K562 (cell line): ENCODE data around the gene CALML6. TPM values are rescaled to one million over a fixed set of nuclear protein-coding genes. Genes with fewer than 3 reads are reported as not detected.

Experiments
- ARHGAP35 ChIP-seq: fragments of 450-650 bp; IDR thresholded peaks from 2 replicates; pipeline ENCODE4 v1.6.1; 2018; ENCODE audit not compliant: partially characterized antibody
- BRF2 ChIP-seq: IDR thresholded peaks from 3 replicates; pipeline ENCODE4 v1.6.1; 2011; ENCODE audit warnings: borderline replicate concordance, mild to moderate bottlenecking; ENCODE audit not compliant: insufficient read length, insufficient read depth
- EP300 ChIP-seq: IDR thresholded peaks from 2 replicates; pipeline ENCODE4 v1.6.1; 2012; ENCODE audit warnings: low read length, improper control_type of control experiment
- FOS ChIP-seq: IDR thresholded peaks from 3 replicates; pipeline ENCODE4 v1.6.1; 2011; ENCODE audit not compliant: insufficient read length; ENCODE audit errors: extremely low read depth
- FOXJ3 ChIP-seq: sonication (generic); formaldehyde crosslinking; IDR thresholded peaks from 2 replicates; pipeline ENCODE4 v1.4.0; 2020; ENCODE audit warnings: mild to moderate bottlenecking, missing genetic modification reagents
- HCFC1 ChIP-seq: IDR thresholded peaks from 2 replicates; pipeline ENCODE4 v1.6.1; 2012; ENCODE audit warnings: low read depth, low read length, improper control_type of control experiment
- JUN ChIP-seq, 2 experiments: sonication (generic) in 1 of 2; formaldehyde crosslinking in 1 of 2; IDR thresholded peaks; 2 replicates each; pipeline versions ENCODE4 v1.6.1 to v1.8.0; 2012 to 2022; ENCODE audit warnings: borderline replicate concordance in 2 of 2, mild to moderate bottlenecking in 2 of 2, improper control_type of control experiment in 1 of 2, low read depth in 1 of 2, low read length in 1 of 2, missing genetic modification reagents in 1 of 2
- MBD2 ChIP-seq: sonication (generic); IDR thresholded peaks from 2 replicates; pipeline ENCODE4 v1.6.1; 2016; ENCODE audit warnings: low read depth, borderline replicate concordance
- NCOA6 ChIP-seq: fragments of 450-650 bp; IDR thresholded peaks from 2 replicates; pipeline ENCODE4 v1.6.1; 2017; ENCODE audit warnings: mild to moderate bottlenecking
- NRF1 ChIP-seq, 2 experiments: fragments of 450-650 bp; IDR thresholded peaks in 1 of 2; conservative IDR thresholded peaks in 1 of 2; 2 replicates each; pipeline ENCODE4 v1.6.1; 2014; ENCODE audit warnings: mild to moderate bottlenecking in 2 of 2
- RFX1 ChIP-seq: fragments of 450-650 bp; IDR thresholded peaks from 2 replicates; pipeline ENCODE4 v1.6.1; 2016; ENCODE audit warnings: mild to moderate bottlenecking, moderate library complexity
- TCF15 ChIP-seq: fragments of 250-450 bp; sonication (Bioruptor Pico); IDR thresholded peaks from 2 replicates; pipeline ENCODE4 v1.8.0; 2022; ENCODE audit warnings: moderate library complexity, mild to moderate bottlenecking, inconsistent platforms
- VEZF1 ChIP-seq: fragments of 200-800 bp; sonication (Bioruptor generic); IDR thresholded peaks from 2 replicates; pipeline ENCODE4 v1.6.1; 2017; ENCODE audit warnings: missing genetic modification characterization, missing compliant biosample characterization
- ZNF175 ChIP-seq: fragments of 200-800 bp; sonication (Bioruptor generic); IDR thresholded peaks from 2 replicates; pipeline ENCODE4 v1.6.1; 2016; ENCODE audit warnings: low read depth, mild to moderate bottlenecking, missing genetic modification characterization, missing compliant biosample characterization
- ZNF347 ChIP-seq: fragments of 450-650 bp; formaldehyde crosslinking; IDR thresholded peaks from 2 replicates; pipeline ENCODE4 v1.4.0; 2020; ENCODE audit warnings: low read depth, mild to moderate bottlenecking, moderate library complexity
- ZNF57 ChIP-seq: fragments of 450-650 bp; formaldehyde crosslinking; IDR thresholded peaks from 2 replicates; pipeline ENCODE4 v1.4.0; 2020; ENCODE audit warnings: mild to moderate bottlenecking, moderate library complexity
- polyA plus RNA-seq, 8 experiments: library from polyadenylated mRNA; depleted of rRNA in 4 of 8; stranded (reverse) in 5 of 8; unstranded in 3 of 8; fragments of >200 nt; fragmentation: Nextera tagmentation in 2 of 8; fragmentation: Illumina TruSeq in 1 of 8; extraction: Ambion mirVana in 2 of 8; extraction: Trizol in 1 of 8; gene quantifications; 2 replicates each; pipeline versions ENCODE4 v1.2.1 to v1.2.3, GENCODE V29; 2011 to 2014; ENCODE audit warnings: inconsistent platforms in 1 of 8, missing spikeins in 1 of 8
- total RNA-seq, 7 experiments: library from RNA; depleted of rRNA in 6 of 7; stranded (reverse); fragments of >200 nt in 6 of 7; fragmentation: Illumina TruSeq in 2 of 7; extraction: Trizol in 2 of 7; gene quantifications; 2 replicates each; pipeline versions ENCODE4 v1.2.1 to v1.2.3, GENCODE V29; 2011 to 2021; ENCODE audit warnings: low replicate concordance in 1 of 7

CALML6 gene
- total and polyA plus RNA-seq, 9 of the 15 experiments (the other 6 are each of a cell fraction or from before 2014, with no cell fraction given), result 0.14 TPM; not detected in 8

GRCh38 chr1:1919304-1920056 is 4.4 kb downstream of the CALML6 start (continued):
- TF ChIP-seq ZNF347 (CRISPR knock-in tag) (no peak), HCFC1 (no peak), ZNF57 (CRISPR knock-in tag) (no peak), VEZF1 (peak; percentile 36; the same call in 1 of the 2 replicates), EP300 (0 out of 2 replicates have a peak, but pooled peaks have one; percentile 6), ZNF175 (CRISPR knock-in tag) (no peak), FOXJ3 (CRISPR knock-in tag) (no peak), FOS (no peak), ARHGAP35 (no peak), NRF1 (conservative IDR thresholded peaks at IDR 0.05 in 1 of 2, IDR thresholded peaks at IDR 0.05 in 1 of 2) (peak; percentile 97), TCF15 (no peak), MBD2 (peak; percentile 72; the same call in 1 of the 2 replicates), BRF2 (no peak), JUN (IDR thresholded peaks at IDR 0.05; ENCODE audit: borderline replicate concordance, low read depth, low read length) (peak; percentile 11; the same call in 1 of the 2 replicates), JUN (CRISPR knock-in tag; IDR thresholded peaks at IDR 0.05; ENCODE audit: borderline replicate concordance) (no peak), RFX1 (no peak), NCOA6 (no peak)
